HG03354 (cell line): ENCODE measurements around the gene GAL3ST1.
A peak's percentile ranks its signal among the peaks of the same experiment; 100 is the strongest.
"Not testable (repeated sequence)": the region's sequence is repeated elsewhere in the genome, so short reads cannot be mapped to it uniquely, and the experiment has no call there.

ENCODE experiments used
- ATAC-seq: cut with Tn5 transposase; IDR thresholded peaks from one replicate; pipeline ENCODE4 v1.9.1; 2021; ENCODE audit warnings: mild to moderate bottlenecking; ENCODE audit not compliant: unreplicated experiment, poor library complexity, severe bottlenecking

GAL3ST1 gene

GRCh38 chr22:30598986-30599385 lies 24.5 kb upstream of the GAL3ST1 start:
- ATAC-seq: no peak

DNA sequence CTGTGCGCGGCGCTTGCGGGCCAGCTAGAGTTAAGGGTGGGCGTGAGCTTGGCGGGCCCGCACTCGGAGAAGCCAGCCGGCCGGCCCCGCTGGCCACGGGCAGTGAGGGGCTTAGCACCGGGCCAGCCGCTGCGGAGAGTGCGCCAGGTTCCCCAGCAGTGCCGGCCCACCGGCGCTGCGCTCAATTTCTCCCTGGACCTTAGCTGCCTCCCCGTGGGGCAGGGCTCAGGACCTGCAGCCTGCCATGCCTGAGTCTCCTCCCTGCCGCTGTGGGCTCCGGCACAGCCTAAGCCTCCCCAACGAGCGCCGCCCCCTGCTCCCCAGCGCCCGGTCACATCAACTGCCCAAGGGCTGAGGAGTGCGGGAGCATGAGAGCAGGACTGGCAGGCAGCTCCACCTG lies 22.4 kb upstream of the GAL3ST1 start:
- no peak for ATAC-seq

DNA sequence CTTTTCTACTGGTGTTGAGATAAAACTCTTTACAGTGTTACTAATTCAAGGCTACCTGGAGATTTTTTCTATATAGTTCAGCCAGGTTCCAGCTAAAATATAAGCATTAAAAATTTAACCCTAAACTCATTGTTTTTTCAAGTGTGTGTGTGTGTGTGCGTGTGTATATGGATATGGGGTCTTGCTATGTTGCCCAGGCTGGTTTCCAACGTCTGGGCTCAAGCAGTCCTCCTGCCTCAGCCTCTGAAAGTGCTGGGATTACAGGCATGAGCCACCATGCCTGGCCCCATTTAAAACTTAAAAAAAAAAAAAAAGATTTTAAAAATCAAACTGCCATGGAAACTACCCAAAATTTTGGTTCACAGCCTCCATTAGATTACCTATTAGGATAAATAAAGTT lies 21.7 kb upstream of the GAL3ST1 start:
- no peak for ATAC-seq

DNA sequence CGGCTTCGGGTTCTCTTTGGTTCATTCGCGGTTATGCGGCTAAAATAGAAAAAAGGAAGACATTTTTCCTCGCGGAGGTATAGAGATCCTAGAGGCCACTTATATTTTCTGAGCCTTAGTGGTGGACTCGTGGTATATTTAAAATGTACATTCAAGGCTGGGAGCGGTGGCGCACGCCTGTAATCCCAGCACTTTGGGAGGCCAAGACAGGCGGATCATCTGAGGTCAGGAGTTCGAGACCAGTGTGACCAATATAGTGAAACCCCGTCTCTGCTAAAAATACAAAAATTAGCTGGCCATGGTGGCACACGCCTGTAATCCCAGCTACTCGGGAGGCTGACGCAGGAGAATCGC lies 17.9 kb upstream of the GAL3ST1 start:
- not testable (repeated sequence) for ATAC-seq

- ATAC-seq: peak; percentile 96
Observed at GRCh38 chr22:30591588-30592359, 17.3 kb upstream of the GAL3ST1 start, which contains the start of gene PES1. PES1 (minus strand) TSS chr22:30591910; CDS start chr22:30591833, 77 bp downstream.

DNA sequence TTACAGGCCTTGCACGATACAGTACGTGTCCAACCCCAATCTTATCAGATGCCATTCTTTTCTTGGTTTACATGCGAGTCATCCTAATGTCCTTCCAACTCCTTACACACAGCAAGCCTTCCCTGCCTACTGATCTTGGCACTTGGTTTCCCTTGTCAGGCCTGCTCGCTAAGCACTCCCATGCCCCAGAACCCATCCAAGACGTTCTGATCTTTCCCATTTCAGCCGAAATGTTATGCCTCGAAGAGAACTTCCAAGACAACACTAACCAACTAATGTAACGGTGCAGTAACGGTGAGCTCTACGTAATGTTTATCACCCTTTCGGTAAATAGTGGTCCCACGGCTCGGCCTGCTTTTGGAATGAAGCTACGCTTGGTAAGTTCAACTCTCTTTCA lies 16.7 kb upstream of the GAL3ST1 start:
- ATAC-seq: peak; percentile 4

- no peak for ATAC-seq
Observed at GRCh38 chr22:30586414-30586813, 11.9 kb upstream of the GAL3ST1 start.

DNA sequence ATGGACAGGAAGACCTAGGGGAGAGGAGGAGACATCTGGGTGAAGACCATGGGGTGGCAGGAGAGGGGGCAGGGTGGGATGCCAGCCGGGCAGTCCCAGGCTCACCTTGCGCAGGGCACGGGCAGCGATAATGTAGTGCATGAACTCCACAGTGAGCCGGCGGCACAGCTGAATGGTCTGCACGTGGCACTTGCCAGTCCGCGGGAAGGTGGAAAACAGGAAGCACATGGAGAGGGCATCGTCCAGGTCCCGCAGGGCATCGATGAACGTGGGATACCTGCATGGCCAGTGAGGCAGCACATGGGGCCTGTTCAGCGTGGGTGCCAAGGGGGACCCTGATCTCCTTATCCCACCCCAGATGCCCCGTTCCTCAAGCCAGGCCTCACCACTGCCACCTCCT lies 10.0 kb upstream of the GAL3ST1 start:
- no peak for ATAC-seq

- ATAC-seq: no peak
Observed at GRCh38 chr22:30582788-30583545, 8.5 kb upstream of the GAL3ST1 start.

- no peak for ATAC-seq
Observed at GRCh38 chr22:30582051-30582450, 7.6 kb upstream of the GAL3ST1 start.

GRCh38 chr22:30580896-30581295 lies 6.4 kb upstream of the GAL3ST1 start:
- no peak for ATAC-seq

DNA sequence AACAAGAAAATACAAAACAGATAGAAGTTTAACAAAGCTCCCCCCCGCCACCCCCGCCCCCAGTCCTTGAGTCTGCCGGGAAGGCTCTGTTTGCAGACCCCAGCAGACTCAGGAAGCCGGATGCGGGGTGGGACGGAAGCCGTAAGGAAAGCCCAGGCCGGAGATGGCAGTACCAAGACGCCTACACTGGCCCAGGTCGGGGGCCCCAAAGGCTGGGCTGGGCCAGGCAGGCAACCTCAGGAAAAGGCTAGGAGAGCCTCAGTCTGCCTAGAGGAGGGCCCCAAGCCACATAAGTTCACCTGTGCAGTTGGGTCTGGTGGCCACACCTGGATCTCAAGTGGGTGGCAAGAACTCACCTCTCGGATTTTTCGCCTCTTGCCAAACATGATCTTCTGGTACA lies 4.0 kb upstream of the GAL3ST1 start:
- no peak for ATAC-seq

- no peak for ATAC-seq
Observed at GRCh38 chr22:30575859-30576258, 1.4 kb upstream of the GAL3ST1 start.

DNA sequence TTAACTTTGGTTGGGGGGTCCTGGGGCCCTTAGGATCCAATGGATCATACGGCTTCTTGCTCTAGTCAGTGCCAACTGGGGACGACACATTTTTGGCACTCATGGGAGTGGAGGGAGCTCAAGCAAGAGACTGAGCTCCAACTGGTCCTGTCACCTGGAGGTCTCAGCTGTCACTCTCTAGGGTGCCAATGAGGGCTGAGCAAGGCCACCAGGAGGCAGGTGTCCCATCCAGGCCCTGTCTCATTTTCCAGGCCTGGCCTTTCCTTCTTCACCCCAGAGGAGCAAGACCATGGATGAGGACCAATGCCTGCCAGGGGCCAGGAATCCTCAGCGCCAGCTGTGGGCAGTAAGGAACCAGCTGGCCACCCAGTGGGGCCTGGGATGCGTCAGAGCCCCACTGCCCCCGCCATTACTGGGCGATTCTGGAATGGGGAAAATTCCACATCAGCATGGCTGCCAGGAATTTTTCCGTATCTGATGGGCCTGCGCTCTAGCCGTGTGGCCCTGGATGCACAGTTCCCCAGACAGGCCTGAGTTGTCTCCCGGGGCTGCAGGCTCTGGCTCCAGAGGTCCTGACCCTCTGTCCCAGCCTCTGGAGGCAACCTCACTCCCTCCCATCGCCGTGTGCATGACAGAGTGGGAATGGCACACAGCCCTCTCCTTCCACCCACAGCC lies 669 bp upstream of the GAL3ST1 start:
- ATAC-seq: no peak

DNA sequence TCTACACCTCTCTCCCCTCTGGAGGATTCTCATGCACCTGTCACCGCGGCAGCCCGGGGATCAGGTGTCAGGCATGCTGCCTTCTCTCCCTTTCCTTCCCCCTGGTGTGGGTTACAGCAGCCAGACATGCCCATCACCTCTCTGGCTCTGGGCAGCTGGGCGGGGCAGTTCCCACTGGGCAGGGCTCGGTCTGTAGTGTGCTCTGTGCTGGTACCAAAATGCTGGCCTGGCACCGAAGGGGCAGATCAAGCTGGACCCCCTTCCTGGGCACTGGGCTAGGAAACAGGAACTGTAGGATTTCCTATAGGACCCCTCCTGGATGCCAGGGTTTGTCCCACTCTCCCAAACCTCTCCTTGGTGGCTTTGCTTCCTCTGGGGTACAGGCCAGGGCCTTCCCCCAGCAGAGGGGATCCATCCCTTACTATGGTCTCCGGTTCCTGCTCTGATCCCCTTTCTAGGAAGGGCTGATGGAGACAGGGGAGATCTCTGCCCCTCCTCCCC lies 821 bp downstream of the GAL3ST1 start:
- no peak for ATAC-seq

GRCh38 chr22:30572840-30573593 lies 1.4 kb downstream of the GAL3ST1 start:
- ATAC-seq: no peak

DNA sequence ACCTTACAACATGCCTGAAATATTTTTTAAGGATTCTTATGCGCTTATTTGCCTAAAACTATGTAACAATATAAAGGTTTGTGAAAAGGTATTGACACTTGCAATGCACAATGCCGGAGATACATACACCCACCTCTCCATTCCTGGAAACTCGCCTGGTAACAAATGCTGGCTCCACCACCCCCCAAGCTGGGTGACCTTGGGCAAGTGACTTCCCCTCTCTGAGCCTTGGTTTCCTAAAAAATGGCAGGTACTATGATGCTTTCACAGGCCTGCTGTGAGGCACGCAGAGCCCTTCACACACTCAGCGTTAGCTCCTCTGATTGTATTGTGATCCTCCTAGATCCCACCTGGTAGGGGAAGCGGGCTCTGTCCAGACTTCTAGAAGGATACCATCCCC lies 2.3 kb downstream of the GAL3ST1 start:
- ATAC-seq: no peak

DNA sequence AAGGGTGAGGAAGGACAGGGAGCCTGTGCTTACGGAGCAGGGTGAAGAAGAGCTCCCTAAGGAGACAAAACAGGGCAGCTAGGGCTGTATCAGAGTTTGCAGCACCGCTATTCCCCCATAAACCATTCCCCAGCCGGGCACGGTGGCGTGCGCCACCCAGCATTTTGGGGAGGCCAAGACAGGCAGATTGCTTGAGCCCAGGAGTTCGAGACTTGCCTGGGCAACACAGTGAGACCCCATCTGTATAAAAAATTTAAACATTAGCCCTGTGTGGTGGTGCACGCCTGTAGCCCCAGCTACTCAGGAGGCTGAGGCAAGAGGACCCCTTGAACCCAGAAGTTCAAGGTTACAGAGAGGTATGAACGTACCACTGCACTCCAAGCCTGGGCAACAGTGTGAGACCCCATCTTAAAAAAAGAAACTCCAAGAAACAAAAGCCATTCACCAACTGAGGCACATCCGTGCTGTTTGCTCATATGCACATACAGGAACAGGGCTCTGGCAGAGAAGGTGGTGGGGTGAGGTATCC lies 4.7 kb downstream of the GAL3ST1 start:
- no peak for ATAC-seq

DNA sequence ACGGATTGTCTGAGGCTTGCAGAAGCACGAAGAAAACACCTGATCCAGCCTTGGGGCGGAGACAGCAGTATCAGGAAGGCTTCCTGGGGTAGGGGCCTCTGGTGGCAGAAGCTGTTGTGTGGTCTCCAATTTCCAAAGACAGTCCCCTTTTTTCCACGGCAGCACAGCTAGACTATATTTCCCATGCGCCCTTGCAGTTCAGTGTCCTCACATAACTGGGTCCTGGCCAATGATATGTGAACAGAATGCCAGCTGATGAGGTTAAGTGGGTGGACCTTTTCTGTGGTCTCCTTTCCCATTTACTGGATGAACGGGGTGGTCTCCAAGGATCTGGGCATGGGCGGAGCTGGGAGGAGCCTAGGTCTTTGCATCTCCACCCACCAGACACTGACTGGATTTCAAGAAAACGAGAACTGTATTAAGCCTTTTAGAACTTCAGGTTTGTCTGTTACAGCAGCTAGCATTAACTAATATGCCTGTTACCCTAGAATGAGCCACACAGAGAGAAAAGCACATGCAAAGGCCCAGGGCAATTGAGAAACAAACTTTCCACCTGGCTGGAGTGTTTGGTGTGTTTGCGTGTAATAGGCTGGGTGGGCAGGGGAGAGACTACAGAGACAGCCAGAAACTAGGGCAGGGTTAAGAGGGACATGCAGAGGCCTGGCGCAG lies 6.2 kb downstream of the GAL3ST1 start:
- no peak for ATAC-seq
